ENCODE measurements around the gene TNRC6A.
"Not testable (repeated sequence)": the region's sequence is repeated elsewhere in the genome, so short reads cannot be mapped to it uniquely, and the experiment has no call there.

TNRC6A gene

DNA sequence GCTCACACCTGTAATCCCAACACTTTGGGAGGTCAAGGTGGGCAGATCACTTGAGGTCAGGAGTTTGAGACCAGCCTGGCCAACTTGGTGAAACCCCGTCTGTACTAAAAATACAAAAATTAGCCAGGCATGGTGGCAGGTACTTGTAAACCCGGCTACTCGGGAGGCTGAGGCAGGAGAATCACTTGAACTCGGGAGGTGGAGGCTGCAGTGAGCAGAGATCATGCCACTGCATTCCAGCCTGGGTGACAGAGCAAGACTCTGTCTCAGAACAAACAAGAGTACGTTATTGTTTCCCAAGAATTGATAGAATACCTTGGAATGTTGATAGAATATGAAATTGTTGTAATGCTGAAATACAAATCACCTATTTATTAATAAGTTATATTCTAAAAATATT is 20.4 kb downstream of the TNRC6A start:
- not testable (repeated sequence) for DNase-seq (ENCODE audit: low read depth, low spot score); H3K4me3 ChIP-seq (ENCODE audit: low read length)

DNA sequence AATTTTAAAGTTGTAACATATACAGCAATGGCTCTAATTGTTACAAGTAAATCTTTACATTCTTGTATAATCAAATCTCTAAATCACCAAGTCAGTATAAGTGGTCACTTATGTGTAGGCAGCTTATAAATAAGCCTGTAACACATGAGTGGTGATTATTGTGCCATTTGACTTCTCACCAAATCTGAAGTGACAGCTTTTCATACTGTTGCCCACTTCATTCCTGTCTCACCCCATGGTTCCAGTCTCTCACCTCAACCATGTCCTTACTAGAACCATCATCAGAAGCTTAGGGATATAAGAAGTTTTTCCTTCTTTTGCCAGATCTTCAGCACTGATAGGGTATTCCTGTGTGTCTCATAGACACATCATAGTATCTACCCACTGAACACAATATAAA is 23.5 kb downstream of the TNRC6A start:
- H3K4me3 ChIP-seq (ENCODE audit: low read length) = no peak overlapping the region
- DNase-seq (ENCODE audit: low read depth, low spot score) = no peak

- DNase-seq (ENCODE audit: low read depth, low spot score) = no peak
- H3K4me3 ChIP-seq (ENCODE audit: low read length) = no peak overlapping the region
Observed at GRCh38 chr16:24753437-24753836, 24.0 kb downstream of the TNRC6A start.

DNA sequence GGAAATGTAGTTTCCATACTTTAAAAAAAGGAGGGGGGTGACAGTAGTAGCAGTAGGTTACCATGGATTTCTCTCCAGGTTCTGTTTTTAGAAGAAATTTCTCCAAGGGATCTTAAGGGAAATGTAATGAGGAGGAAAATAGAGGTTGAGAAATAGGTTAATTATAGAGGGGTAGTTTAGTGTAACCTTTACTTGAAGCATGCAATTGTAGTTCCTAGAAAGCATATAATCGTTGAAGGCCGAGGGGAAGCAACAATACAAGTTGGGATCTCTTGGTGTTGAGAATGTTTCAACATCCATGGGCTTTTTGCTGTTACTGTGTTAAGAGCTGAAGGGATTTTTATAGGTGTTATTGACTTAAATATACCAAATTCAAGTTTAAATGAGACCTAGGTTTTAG is 25.1 kb downstream of the TNRC6A start:
- H3K4me3 ChIP-seq (ENCODE audit: low read length) = no peak overlapping the region
- no peak for DNase-seq (ENCODE audit: low read depth, low spot score)

- DNase-seq (ENCODE audit: low read depth, low spot score) = no peak
- no peak overlapping the region for H3K4me3 ChIP-seq (ENCODE audit: low read length)
Observed at GRCh38 chr16:24755201-24755874, 25.9 kb downstream of the TNRC6A start.

GRCh38 chr16:24758373-24758772 is 28.9 kb downstream of the TNRC6A start:
- no peak for DNase-seq (ENCODE audit: low read depth, low spot score)

GRCh38 chr16:24759006-24759405 is 29.6 kb downstream of the TNRC6A start:
- no peak overlapping the region for H3K4me3 ChIP-seq (ENCODE audit: low read length)
- DNase-seq (ENCODE audit: low read depth, low spot score) = no peak

More at GRCh38 chr16:24758373-24758772, 28.9 kb downstream of the TNRC6A start:
- no peak overlapping the region for H3K4me3 ChIP-seq (ENCODE audit: low read length)

DNA sequence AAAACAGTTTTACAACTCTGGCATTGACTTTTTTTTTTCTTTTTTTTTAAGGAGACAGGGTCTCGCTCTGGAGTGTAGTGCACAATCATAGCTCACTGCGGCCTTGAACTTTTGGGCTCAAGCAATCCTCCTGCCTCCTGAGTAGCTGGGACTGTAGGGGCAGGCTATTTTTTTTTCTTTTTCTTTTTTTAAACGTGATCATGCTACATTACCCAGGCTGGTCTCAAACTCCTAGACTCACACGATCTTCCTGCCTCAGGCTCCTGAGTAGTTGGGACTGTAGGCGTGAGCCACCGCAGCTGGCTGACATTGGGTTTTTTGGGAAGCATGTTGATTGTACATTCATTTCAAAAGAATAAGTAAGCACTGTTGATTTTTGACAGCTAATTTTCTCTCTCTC is 32.1 kb downstream of the TNRC6A start:
- H3K4me3 ChIP-seq (ENCODE audit: low read length) = no peak overlapping the region
- no peak for DNase-seq (ENCODE audit: low read depth, low spot score)

DNA sequence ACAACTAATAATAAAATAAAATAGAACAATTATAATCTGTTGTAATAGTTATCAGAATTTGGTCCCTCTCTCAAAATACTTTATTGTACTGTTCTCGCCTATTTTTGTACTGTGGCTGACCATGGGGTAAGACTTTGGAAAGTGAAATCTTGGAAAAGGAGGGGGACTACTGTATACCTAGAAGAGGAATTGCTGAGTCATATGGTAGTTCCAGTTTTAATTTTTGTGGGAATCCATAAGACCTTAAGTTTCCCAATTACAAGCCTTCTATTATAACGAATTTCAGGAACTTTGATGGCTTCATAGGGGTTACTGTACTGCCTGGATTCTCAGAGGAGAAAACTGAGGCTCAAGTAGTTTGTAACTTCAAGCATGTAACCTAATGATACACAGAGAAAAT is 35.5 kb downstream of the TNRC6A start:
- no peak overlapping the region for H3K4me3 ChIP-seq (ENCODE audit: low read length)
- no peak for DNase-seq (ENCODE audit: low read depth, low spot score)

GRCh38 chr16:24766057-24766456 is 36.6 kb downstream of the TNRC6A start:
- no peak for DNase-seq (ENCODE audit: low read depth, low spot score)
- no peak overlapping the region for H3K4me3 ChIP-seq (ENCODE audit: low read length)

DNA sequence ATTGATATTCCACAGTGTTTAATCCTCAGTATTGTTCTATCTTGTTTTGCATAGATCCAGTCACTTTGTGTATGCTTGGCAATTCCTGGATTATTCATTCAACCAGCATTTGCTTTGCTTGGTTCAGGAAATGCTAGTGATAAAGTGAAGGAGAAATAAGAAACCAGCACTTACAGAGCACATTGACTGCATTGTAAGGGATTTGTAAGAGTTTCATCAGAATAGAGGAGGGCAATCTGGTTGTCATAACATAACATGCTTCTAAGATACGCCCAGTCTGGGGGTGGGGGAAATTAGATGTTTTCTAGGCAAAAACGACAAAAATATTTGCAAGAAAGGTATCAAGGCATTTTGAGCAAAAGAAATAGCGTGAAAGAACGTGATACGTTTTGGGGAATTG is 40.4 kb downstream of the TNRC6A start:
- DNase-seq (ENCODE audit: low read depth, low spot score) = no peak
- H3K4me3 ChIP-seq (ENCODE audit: low read length) = no peak overlapping the region

DNA sequence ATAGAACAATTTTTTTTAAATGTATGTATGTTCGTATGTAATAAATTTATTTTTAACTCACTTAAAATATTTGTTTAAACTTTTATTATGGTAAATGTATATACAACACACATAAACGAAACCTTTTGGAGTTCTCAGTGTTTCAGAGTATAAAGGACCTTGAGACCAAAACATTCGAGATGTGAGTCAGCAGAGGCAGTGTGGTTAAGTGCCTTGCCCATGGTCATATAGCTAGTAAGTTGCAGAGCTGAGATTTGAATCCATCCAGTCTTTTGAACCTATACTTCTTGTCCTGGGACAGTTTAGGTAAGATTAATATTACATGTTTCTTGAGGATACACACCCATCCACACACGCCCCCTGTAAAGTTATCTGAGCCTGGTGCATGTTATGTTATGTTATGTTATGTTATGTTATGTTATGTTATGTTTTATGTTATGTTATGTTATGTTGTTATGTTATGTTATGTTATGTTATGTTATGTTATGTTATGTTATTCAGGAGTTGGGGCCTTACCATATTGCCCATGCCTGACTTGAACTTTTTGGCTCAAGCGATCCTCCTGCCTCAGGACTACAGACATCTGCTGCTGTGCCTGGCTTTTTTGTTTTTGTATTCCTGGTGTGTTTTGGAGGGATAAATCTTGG is 41.8 kb downstream of the TNRC6A start:
- no peak overlapping the region for H3K4me3 ChIP-seq (ENCODE audit: low read length)
- no peak for DNase-seq (ENCODE audit: low read depth, low spot score)

DNA sequence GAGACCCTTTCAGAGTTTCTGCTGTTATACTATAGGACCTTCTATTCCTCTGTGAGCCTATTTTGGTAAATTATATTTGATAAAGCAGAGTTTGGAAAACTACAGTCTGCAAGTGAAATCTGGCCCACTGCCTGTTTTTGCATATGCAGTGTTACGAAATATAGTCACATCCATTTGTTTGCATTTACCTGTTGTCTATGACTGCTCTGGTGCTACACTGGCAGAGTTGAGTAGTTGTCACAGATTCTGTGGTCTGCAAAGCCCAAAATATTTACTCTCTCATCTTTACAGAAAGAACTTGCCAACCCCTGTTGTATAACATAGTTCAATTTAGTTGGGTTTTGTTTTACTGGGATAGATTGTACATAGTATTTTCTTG is 42.3 kb downstream of the TNRC6A start:
- no peak for DNase-seq (ENCODE audit: low read depth, low spot score)
- no peak overlapping the region for H3K4me3 ChIP-seq (ENCODE audit: low read length)

GRCh38 chr16:24773771-24774427 is 44.4 kb downstream of the TNRC6A start:
- H3K4me3 ChIP-seq (ENCODE audit: low read length) = no peak overlapping the region
- DNase-seq (ENCODE audit: low read depth, low spot score) = no peak

- DNase-seq (ENCODE audit: low read depth, low spot score) = no peak
- H3K4me3 ChIP-seq (ENCODE audit: low read length) = no peak overlapping the region
Observed at GRCh38 chr16:24774510-24774909, 45.1 kb downstream of the TNRC6A start.

- H3K4me3 ChIP-seq (ENCODE audit: low read length) = no peak overlapping the region
- no peak for DNase-seq (ENCODE audit: low read depth, low spot score)
Observed at GRCh38 chr16:24775455-24775854, 46.0 kb downstream of the TNRC6A start.

GRCh38 chr16:24776501-24777220 is 47.2 kb downstream of the TNRC6A start:
- DNase-seq (ENCODE audit: low read depth, low spot score) = no peak
- H3K4me3 ChIP-seq (ENCODE audit: low read length) = no peak overlapping the region

DNA sequence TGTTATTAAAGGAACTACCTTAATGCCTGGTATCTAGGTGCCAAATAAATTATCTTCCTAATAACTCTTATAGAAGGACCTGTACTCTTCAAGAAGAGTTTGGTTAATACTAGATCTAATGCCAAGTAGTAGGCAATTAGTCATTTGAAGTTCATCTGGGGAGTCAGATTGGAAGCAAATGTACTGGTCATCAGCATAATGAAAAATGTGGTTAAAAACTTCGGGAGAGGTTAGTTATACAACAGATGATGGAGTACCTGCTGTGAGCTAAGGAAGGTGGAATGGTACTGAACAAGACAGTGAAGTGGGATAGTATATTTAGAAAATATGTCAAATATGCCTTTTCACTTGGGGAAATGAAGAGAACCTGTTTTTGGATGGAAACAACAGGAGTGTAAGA is 49.2 kb downstream of the TNRC6A start:
- no peak overlapping the region for H3K4me3 ChIP-seq (ENCODE audit: low read length)
- no peak for DNase-seq (ENCODE audit: low read depth, low spot score)

GRCh38 chr16:24781256-24781655 is 51.8 kb downstream of the TNRC6A start:
- no peak overlapping the region for H3K4me3 ChIP-seq (ENCODE audit: low read length)
- no peak for DNase-seq (ENCODE audit: low read depth, low spot score)

DNA sequence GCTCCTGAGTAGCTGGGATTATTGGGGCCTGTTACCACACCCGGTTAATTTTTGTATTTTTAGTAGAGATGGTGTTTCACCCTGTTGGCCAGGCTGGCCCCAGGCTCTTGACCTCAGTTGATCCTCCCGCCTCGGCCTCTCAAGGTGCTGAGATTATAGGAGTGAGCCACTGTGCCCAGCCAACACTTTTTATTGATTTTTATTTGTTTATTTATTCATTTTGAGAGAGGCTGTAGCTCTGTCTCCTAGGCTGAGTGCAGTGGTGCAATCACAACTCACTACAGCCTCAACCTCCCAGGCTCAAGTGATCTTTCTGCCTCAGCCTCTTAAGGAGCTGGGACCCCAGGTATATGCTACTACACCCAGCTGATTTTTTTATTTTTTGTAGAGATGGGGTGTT is 54.7 kb downstream of the TNRC6A start:
- no peak for DNase-seq (ENCODE audit: low read depth, low spot score)

More for the DNA sequence above, 54.7 kb downstream of the TNRC6A start:
- H3K4me3 ChIP-seq (ENCODE audit: low read length) = no peak overlapping the region

Data from Jurkat, Clone E6-1 (cell line).